Stimulated activated CD4-positive, alpha-beta T cell treated with anti-CD3 and anti-CD28 coated beads, Interleukin-2, amount 100 ng/mL, for 48 hours (primary cell): ENCODE data around the gene GAGE12C.
"Not testable (repeated sequence)": the region's sequence is repeated elsewhere in the genome, so short reads cannot be mapped to it uniquely, and the experiment has no call there.

Source experiments
- DNase-seq, 2 donors: peaks; one replicate each; pipeline ENCODE4 v3.0.0-alpha.2; 2020

Gene GAGE12C

DNA sequence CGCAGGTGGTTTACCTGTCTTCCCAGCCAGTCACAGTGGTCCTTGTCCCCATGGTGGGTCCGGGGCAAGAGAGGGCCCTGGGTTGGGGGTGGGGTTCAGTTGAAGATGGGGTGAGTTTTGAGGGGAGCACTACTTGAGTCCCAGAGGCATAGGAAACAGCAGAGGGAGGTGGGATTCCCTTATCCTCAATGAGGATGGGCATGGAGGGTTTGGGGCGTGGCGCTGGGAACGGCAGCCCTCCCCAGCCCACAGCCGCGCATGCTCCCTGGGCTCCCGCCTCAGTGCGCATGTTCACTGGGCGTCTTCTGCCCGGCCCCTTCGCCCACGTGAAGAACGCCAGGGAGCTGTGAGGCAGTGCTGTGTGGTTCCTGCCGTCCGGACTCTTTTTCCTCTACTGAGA, at the start of gene GAGE12C:
Gene GAGE12C (plus strand): TSS at position 301 of the 400 bp plus-strand sequence. CDS start 1,155 bp downstream, outside the sequence.
- DNase-seq: not testable (repeated sequence)

- not testable (repeated sequence) for DNase-seq
Observed at GRCh38 chrX:49541433-49541832, 9.5 kb downstream of the GAGE12C start, which contains the start of gene GAGE12D. TSS of gene GAGE12D (plus strand) at chrX:49541733. CDS start at chrX:49542888, 1,155 bp downstream.

- DNase-seq: not testable (repeated sequence)
Observed at GRCh38 chrX:49550989-49551388, 19.0 kb downstream of the GAGE12C start, which contains the start of gene GAGE12E. TSS of gene GAGE12E (plus strand) at chrX:49551289. CDS start at chrX:49552444, 1,155 bp downstream.

- not testable (repeated sequence) for DNase-seq
Observed at GRCh38 chrX:49560542-49560941, 28.6 kb downstream of the GAGE12C start, which contains the start of gene GAGE12F. TSS of gene GAGE12F (plus strand) at chrX:49560842. CDS start at chrX:49561997, 1,155 bp downstream.

DNA sequence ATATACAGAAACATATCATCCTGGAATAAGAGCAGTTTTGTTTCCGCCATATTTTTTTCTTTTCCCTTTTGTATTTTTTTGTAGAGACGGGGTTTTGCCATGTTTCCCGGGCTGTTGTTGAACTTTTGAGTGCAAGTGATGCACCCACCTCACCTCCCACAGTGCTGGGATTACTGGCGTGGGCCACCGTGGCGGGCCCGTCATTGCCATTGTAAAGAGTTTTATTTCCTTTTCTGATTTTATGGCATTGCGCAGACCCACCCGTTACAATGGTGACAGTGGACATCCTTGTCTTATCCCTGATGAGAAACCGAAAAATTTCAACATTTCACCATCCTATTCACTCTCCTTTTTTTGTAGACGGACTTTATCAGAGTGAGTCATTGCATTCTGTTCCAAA, 36.8 kb downstream of the GAGE12C start:
- DNase-seq: not testable (repeated sequence)

- not testable (repeated sequence) for DNase-seq
Observed at GRCh38 chrX:49569152-49569551, 37.2 kb downstream of the GAGE12C start.

- DNase-seq: not testable (repeated sequence)
Observed at GRCh38 chrX:49570100-49570499, 38.1 kb downstream of the GAGE12C start, which contains the start of gene GAGE12G. TSS of gene GAGE12G (plus strand) at chrX:49570400. CDS start at chrX:49571555, 1,155 bp downstream.

GRCh38 chrX:49579649-49580048, 47.7 kb downstream of the GAGE12C start, which contains the start of gene GAGE12H:
TSS of gene GAGE12H (plus strand) at chrX:49579949. CDS start at chrX:49581104, 1,155 bp downstream.
- not testable (repeated sequence) for DNase-seq
